ENCODE data around the gene FKBP6.

DNA sequence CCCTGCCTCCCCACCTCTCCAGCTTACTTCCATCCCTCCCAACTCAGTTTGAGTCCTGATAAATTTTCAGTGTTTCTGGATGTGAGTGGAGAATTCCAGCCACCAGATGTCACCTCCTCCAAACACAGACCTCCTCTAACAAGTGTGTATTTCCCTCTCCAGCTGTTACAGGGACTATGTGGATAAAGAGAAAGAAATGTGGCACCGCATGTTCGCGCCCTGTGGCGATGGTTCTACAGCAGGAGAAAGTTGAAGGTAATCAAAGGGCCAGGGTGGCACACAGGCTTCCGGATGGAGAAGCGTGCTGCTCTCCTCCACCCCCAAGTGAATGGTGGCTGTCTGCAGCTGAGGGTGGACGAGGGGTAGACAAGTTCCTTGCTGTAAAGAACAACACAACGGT is 14.7 kb downstream of the FKBP6 start:
- TF ChIP-seq POLR2AphosphoS5 (IDR thresholded peaks at IDR 0.05), result no peak
- TF ChIP-seq, protein P1, sequence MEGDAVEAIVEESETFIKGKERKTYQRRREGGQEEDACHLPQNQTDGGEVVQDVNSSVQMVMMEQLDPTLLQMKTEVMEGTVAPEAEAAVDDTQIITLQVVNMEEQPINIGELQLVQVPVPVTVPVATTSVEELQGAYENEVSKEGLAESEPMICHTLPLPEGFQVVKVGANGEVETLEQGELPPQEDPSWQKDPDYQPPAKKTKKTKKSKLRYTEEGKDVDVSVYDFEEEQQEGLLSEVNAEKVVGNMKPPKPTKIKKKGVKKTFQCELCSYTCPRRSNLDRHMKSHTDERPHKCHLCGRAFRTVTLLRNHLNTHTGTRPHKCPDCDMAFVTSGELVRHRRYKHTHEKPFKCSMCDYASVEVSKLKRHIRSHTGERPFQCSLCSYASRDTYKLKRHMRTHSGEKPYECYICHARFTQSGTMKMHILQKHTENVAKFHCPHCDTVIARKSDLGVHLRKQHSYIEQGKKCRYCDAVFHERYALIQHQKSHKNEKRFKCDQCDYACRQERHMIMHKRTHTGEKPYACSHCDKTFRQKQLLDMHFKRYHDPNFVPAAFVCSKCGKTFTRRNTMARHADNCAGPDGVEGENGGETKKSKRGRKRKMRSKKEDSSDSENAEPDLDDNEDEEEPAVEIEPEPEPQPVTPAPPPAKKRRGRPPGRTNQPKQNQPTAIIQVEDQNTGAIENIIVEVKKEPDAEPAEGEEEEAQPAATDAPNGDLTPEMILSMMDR (IDR thresholded peaks at IDR 0.05), result peak; percentile 44 to 57 (median 49)
- TF ChIP-seq POLR2A (IDR thresholded peaks at IDR 0.05; ENCODE audit: low read depth), result no peak
